PC-9 (cell line): Measurements from ENCODE around the gene SLC22A2.

Experiments
- EZH2 ChIP-seq: fragments of 200-600 bp; sonication (generic); IDR thresholded peaks from 2 replicates; pipeline ENCODE4 v1.8.0; 2017; ENCODE audit warnings: antibody characterized with exemption, low read depth
- TF ChIP-seq, protein P1 (sequence below): fragments of 200-600 bp; sonication (generic); conservative IDR thresholded peaks from 2 replicates; pipeline ENCODE4 v1.6.1; 2017; ENCODE audit warnings: mixed run types, antibody characterized with exemption, mild to moderate bottlenecking, moderate library complexity

DNA sequence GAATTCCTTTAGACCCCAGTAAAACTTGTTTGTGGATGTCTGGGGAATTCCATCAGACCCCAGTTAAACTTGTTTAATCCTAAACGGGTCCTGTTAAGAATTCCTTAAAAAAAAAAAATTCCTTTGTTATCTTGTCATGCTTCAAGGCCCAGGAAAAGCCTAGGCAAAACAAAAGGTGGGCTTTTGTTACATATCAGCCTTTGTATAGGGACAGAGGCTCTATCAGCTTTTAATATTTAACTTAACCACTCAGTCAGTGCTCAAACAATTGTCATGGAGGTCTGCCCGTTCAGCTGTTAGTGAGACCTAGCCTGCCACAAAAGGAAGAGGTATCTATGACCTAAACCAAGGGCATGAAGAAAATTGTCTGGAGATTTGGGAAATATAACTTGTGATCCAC, 83.9 kb downstream of the SLC22A2 start:
- TF ChIP-seq, protein P1, sequence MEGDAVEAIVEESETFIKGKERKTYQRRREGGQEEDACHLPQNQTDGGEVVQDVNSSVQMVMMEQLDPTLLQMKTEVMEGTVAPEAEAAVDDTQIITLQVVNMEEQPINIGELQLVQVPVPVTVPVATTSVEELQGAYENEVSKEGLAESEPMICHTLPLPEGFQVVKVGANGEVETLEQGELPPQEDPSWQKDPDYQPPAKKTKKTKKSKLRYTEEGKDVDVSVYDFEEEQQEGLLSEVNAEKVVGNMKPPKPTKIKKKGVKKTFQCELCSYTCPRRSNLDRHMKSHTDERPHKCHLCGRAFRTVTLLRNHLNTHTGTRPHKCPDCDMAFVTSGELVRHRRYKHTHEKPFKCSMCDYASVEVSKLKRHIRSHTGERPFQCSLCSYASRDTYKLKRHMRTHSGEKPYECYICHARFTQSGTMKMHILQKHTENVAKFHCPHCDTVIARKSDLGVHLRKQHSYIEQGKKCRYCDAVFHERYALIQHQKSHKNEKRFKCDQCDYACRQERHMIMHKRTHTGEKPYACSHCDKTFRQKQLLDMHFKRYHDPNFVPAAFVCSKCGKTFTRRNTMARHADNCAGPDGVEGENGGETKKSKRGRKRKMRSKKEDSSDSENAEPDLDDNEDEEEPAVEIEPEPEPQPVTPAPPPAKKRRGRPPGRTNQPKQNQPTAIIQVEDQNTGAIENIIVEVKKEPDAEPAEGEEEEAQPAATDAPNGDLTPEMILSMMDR: no peak
- no peak for TF ChIP-seq EZH2
